NCI-H226 (cell line): Measurements from ENCODE around the gene MBD3L3.
A peak's percentile ranks its signal among the peaks of the same experiment; 100 is the strongest.
"Not testable (repeated sequence)": the region's sequence is repeated elsewhere in the genome, so short reads cannot be mapped to it uniquely, and the experiment has no call there.

ENCODE experiments used
- DNase-seq: peaks from one replicate; pipeline ENCODE4 v3.0.0-alpha.2; 2015

The MBD3L3 gene

DNA sequence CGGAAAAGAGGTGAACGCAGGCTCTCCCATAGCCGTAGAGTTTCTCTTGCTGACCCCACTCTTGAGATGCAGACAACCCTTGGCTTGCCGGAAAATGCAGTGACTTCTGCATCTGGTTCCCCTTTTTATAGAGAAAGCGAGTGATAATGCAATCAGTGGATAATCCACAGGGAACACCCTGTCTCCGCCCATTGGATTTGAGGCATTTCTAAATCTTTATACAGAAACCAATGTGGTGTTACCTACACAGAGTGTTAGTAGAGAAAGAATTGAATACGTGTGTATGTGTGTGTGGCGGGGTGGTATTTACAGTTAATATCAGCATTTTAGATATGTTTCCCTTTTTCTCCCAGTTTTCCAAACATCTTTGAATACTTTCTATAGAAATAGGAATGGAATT lies at the start of gene MBD3L3:
TSS of gene MBD3L3 (minus strand) at position 101 of the 400 bp plus-strand sequence. CDS start at position 30, 71 bp downstream.
- not testable (repeated sequence) for DNase-seq

DNA sequence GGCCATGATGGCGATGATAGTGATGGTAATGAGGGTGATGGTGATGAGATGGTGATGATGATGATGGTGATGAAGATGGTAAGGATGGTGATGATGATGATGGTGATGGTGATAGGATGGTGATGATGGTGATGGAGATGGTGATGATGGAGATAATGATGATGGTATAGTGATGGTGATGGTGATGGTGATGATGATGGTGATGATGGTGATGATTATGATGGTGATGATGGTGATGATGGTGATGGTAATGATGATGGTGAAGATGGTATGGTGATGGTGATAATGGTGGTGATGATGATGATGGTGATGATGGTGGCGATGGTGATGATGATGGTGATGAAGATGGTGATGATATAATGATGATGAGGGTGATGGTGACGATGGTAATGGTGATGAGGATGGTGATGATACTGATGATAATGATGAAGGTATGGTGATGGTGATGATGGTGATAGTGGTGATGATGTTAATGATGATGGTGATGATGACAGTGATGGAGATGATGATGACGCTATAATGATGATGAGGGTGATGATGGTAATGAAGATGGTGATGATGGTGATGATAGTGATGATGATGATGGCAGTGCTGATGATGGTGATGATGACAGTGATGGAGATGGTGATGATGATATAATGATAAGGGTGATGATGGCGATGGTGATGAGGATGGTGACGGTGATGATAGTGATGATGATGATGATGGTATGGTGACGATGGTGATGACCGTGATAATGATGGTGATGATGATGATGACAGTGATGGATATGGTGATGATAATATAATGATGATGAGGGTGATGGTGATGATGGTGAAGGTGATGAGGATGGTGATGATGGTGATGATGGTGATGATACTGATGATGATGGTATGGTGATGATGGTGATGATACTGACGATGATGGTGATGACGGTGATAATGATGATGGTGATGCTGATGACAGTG lies 48.5 kb upstream of the MBD3L3 start:
- DNase-seq = no peak

DNA sequence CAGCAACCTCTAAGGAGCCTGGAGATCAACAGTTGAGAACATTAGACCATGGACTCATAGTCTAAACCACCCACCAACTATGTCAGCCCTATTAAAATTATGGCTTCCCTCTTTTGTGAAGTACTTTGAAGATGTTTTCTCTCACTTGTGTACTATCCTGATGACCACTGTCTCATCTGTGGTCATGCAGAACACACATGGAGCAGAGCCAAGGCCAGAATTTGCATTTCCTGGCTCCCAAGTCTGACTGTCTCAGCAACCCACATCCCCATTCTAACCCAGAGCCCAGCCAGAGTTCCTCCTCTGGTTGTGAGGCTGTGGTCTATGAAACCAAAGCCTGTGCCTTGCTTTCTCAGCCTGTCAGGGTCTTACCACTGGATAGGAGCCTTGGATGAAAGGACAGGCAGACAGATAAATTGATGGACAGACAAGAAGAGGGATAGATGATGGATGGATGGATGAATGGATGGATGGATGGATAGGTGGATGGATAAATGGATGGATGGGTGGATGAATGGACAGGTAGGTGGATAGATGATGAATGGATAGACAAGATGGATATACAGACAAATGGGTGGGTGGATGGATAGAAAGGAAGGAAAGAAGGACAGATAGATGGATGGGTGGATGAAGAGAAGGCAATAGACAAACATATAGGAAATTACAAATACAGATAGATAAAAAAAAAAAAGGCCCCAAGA lies 46.4 kb upstream of the MBD3L3 start:
- DNase-seq = no peak

DNA sequence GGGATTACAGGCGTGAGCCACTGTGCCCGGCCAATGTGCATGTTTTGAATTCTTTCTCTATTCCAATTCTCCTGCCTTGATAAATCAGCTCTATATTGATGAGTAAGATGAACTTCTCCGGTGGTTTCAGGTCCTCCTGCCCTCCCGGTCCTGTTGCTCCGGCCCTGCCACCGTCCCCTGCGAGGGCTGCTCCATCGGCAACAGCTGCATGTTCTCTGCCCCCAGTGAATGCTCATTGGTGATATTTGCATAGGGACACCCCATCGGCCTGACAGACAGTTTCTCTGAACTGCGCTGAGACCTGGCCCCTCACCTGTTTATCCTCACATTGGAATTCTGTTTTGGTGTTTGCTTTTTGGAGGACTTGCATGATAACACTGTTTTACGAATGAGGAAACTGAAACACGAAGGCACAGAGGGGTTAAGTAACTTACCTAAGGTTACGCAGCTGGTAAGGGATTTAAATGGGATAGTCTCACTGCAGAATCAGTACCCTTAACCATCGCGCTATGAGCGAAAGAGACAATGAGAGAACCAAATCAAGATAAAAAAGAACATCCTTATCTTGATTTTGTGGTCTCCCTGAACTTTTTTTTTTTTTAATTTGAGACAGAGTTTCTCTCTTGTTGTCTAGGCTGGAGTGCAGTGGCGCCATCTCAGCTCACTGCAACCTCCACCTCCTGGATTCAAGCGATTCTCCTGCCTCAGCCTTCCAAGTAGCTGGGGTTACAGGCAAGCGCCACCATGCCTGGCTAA lies 43.2 kb upstream of the MBD3L3 start:
- DNase-seq = no peak

DNA sequence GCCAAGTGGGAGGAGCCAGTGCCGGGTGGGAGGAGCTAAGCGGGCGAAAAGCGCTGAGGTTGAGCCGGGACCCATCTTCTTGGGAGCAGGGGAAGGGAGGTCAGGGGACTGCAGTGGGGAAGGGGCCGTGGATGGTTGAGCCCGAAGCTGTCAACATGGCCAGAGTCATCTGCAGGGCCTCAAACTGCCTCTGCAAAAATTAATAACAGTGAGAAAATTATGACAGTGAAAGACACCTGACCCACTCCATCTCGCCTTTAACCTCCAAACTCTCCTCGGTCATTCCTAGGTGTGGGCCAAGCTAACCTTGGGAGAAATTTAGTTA lies 41.1 kb upstream of the MBD3L3 start:
- DNase-seq = no peak

DNA sequence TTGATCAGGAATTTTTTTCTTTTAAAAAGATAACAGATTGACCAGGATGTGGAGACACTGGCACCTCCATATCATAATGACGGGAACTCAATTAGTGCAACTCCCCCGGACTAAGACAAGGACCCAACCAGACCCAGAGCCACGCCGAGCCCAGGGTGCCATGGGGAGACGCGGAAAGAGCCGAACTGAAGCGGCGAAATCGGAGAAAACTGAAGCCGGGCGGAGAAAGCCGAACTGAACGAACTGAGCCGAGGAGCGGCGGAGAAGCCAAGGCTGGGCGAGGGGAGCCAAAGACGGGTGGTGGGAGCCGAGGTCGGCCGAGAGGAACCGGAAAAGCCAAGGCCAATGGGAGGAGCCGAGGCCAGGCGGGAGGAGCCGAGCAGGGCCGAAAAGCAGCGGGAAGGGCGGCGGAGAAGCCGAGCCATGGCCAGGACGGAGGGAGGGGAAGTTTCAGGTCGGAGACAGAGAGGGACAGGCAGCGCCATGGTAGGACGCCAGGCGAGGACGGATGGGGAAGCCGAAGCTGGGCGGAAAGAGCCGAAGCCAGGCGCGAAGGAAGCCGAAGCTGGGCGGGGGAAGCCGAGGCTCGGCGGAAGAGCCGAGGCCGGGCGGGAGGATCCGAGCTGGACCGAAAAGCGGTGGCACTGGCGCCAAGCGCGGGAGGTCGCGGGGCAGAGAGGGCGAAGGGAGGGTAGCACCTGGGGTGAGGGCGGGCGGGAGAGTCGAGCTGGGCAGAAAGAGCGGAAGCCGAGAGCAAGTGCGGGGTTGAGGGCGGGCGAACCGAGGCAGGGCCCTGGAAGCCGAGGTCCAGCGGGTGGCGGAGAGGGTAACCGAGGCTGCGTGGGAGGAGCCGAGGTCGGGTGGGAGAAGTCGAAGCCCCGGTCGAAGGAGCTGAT lies 40.5 kb upstream of the MBD3L3 start:
- peak; percentile 76 for DNase-seq

DNA sequence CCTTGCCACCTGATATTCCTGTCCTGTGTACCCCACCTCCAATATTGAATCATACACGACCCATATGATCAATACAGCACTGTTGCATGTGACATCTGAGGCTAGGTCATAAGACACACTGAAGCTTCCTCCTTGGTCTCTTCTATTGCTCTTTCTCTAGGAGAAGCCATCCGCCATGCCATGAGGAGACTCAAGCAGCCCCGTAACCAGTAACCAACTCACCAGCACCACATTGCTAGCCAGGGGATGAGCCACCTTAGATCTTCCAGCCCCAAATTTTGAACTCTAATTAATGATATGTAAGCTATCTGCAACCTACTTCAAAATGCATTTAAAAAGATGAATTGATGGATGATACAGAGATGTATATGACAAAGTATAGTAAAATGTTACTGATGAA lies 39.6 kb upstream of the MBD3L3 start:
- DNase-seq = no peak

DNA sequence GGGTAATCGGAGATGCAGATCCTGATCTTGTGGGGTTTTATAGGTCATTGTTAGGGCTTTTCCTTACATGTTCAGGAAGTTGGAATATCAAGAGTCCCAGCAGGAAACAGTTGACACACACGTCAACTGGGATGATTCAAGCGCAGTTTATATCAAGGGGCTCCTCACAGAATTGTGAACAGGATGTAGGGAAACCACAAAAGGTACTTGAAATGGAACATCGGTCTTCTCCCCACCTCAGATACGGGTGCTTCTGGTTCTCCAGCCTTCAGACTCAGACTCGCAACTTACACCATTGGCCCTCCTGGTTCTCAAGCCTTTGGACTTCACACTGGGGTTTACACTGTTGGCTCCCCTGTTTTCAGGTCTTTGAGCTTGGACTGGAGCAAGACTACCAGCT lies 30.5 kb upstream of the MBD3L3 start:
- DNase-seq = no peak

DNA sequence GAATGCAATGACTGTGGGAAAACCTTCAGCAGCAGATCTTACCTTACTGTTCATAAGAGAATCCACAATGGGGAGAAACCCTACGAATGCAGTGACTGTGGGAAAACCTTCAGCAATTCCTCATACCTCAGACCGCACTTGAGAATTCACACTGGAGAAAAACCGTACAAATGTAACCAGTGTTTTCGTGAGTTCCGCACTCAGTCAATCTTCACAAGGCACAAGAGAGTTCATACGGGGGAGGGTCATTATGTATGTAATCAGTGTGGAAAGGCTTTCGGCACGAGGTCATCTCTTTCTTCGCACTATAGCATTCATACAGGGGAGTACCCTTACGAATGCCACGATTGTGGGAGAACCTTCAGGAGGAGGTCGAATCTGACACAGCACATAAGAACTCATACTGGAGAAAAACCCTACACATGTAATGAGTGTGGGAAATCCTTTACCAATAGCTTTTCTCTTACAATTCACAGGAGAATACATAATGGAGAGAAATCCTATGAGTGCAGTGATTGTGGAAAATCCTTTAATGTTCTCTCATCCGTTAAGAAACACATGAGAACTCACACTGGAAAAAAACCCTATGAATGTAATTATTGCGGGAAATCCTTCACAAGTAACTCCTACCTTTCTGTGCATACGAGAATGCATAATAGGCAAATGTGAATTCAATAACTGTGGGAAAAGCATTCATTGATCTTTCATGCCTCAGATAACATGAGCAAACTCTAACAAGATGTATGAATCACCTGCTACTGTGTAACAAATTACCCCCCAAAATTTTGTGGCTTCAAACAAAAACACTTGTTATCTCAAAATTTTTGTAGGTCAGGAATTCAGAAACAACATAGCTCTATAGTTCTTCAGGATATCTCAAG lies 24.8 kb upstream of the MBD3L3 start:
- no peak for DNase-seq

DNA sequence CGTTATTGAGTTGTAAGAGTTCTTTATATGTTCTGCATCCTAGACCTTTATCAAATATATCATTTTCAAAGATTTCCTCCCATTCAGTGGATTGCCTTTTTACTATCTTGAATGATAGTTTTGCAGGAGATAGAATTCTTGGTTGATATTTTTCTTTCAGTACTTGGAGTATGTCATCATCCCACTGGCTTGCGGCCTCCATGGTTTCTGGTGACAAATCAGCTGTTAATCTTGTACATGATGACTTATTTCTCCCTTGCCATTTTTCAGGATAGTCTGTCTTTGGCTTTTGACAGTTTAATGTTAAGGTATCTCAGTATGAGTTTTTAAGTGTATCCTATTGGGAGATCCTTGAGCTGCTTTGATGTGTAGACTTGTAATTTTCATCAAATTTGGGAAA lies 19.5 kb upstream of the MBD3L3 start:
- no peak for DNase-seq

DNA sequence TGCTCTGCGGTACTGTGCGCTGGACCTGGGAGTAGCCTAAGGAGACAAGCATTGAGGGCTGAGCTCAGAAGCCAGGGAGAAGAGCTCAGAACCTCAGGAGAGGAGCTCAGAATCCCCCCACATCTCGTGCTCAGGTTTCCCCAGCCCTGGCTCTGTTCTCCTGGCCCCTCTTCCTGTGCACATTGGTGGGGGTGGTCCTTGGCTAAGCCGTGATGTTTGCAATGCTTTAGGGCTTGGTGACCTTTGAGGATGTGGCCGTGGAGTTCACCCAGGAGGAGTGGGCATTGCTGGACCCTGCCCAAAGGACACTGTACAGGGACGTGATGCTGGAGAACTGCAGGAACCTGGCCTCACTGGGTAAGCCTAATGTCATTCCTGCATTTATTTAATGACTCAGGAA lies 17.7 kb upstream of the MBD3L3 start:
- no peak for DNase-seq

DNA sequence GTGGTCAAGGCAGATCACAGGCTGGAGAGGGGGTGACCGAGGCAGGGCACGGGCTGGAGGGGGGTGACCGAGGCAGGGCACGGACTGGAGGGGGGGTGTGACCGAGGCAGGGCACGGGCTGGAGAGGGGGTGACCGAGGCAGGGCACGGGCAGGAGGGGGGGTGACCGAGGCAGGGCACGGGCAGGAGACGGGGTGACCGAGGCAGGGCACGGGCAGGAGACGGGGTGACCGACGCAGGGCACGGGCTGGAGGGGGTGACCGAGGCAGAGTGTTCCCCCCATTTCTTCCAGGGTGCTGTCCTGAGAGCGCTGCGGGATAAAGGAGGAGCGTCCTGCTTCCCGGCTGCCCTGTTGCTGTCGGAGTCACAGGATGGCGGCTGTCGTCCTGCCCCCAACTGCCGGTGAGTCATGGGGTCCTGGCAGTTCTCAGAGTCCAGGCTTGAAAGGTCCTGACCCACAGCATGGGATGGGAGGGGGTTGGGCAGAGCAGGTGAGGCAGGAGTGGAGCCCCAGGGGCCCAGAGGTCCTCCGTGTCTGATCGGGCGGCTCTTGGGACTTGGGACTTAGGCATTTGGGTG lies 16.3 kb upstream of the MBD3L3 start:
- no peak for DNase-seq

DNA sequence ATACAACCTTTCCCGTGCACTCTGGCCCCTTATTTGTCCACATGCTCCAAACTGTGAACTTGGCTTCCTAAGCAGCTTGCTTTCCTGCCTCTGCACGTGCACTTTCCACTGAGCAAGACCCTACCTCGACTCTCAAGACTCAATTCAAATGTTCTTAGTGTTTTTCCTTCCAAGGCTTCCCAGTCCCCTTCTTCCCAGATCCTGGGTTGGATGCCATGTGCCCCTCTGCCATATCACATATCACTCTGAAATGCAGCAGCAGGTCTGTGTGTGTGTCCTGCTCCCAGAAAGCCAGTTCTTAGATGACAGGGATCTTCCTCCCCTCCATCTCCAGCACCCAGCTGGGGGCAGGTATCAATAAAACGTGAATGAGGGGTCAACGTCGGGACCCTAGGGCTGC lies 14.1 kb upstream of the MBD3L3 start:
- no peak for DNase-seq

DNA sequence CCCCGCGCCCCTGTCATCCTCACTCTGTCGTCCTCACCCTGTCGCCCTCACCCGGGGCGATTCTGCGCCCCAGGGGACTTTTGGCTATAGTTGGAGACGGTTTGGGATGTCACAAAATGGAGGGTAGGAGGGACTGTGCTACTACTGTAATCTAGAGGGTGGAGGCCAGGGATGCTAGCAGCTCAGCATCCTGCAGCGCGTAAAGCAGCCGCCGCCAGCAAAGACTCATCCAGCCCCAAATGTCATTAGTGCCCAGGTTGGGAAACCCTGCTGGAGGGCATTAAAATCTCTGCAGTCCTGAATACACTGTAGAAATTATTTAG lies 11.4 kb upstream of the MBD3L3 start:
- DNase-seq = no peak

DNA sequence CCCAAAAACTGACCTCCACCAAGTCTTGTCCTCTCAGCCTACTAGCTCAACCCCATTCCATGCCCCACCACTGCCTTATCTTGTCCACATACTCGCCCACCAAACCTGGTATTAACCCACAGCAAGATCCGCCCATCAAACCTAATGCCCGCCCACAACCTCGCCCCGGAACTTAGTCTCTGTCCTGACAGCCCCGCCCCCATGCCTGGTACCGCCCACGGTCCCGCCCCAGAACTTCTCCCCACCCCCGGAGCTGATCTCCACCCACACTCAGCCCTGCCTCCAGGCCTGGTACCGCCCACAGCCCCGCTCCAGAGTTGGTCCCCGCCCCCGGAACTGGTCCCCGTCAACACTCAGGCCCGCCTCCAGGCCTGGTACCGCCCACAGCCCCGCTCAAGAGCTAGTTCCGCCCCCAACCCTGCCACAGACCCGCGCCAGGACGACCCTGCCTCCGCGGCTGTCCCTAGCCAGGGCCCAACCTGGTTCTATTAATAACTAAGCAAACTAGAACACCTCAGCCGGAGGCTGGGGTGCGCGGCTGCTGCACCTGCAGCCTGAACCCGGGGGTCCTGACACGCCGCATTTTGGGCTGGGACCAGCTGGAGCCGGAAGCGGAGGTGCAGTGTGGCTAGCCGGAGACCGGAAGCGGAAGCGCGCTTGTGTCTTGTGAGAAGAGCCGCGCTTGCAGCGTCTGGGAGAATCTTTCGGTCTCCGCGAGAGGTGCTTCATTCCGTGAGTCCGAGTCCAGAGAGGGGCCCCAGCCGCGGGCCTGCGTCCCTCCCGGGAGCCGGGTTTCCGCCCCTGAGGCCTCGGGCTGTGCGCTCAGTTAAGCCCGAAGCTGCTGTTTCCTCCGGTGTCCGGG lies 10.8 kb upstream of the MBD3L3 start, which contains the start of gene ZNF557:
TSS of gene ZNF557 (plus strand) at position 662 of the 862 bp plus-strand sequence. CDS start 5,372 bp downstream, outside the sequence.
- DNase-seq = peak; percentile 88

DNA sequence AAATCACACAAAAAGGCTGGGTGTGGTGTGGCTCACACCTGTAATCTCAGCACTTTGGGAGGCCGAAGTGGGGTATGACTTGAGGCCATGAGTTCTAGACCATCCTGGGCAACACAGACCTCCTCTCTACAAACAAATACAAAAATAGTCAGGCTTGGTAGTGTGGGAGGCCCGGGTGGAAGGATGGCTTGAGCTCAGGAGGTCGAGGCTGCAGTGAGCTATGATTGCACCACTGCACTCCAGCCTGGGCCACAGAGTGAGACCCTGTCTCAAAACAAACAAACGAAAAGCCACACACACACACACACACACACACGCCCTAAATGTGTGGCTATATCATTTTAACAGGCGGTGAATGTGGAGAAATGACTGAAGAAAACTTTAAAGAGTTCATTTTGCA lies 10.1 kb upstream of the MBD3L3 start:
- DNase-seq = no peak

DNA sequence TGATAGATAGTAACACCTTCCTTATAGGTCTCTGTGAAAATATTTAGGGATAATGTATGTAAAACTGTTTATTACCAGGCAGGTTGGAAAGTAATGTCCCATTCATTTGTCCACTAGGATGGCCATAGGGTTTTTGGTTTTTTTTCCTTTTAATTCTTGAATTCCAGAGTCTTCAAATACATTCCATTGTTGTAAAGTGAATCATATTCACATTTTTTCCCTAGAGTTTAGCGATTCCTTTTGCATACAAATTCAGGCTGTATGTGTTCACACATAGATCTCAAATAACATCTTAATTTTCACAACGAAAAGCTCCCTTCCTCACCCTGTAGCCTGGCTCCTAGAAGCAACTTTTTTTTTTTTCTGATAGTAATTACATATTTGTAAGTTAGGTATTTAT lies 9.2 kb upstream of the MBD3L3 start:
- peak; percentile 16 for DNase-seq

DNA sequence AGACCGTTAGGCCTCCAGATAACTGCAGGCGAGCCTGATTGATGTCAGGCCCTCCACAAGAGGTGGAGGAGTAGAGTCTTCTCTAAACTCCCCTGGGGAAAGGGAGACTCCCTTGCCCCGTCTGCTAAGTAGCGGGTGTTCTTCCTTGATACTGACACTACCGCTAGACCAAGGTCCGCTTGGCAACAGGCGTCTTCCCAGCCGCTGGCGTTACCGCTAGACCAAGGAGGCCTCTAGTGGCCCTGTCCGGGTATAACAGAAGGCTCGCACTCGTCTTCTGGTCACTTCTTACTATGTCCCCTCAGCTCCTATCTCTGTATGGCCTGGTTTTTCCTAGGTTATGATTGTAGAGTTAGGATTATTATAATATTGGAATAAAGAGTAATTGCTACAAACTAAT lies 8.6 kb upstream of the MBD3L3 start:
- DNase-seq = not testable (repeated sequence)

DNA sequence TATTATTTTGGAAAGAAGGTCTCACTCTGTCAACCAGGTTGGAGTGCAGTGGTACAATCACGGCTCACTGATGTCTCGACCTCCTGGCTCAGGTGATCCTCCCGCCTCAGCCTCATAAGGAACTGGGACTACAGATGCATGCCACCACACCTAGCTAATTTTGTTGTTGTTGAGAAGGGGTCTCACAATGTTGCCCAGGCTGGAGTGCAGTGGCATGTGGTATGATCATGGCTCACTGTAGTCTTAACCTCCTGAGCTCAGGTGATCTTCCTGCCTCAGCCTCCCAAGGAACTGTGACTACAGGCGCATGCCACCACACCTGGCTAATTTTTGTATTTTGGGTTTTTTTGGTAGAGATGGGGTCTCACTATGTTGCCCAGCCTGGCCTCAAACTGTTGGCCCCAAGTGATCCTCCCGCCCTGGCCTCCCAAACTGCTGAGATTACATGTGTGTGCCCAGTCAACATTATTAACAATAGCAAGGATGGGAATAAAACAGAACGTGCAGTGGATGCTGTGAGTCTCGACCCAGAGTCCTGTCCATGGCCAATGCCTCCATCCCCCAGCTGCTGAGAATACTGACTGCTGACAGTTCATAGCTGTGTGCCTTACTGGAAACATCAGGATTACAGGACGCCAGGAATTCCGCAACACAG lies 5.4 kb upstream of the MBD3L3 start:
- DNase-seq = no peak

DNA sequence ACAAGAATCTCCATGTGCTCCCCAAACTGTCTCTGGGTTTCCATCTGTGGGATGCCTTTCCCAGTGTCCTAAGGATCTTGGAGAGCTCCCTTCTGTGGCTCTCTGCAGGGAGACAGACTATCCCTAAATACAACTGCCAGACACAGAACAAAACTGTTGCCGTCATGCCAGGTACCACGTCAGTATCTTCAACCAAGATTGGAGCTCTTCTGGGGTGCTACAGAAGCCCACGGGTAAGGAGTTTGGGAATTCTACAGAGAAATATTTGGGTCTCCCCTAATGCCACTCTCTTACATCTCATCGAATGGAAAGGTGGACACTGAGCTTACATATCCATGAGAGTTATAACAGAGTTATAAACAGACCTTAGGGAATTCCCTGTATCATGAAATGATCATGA lies 4.9 kb upstream of the MBD3L3 start:
- no peak for DNase-seq
